Measurements from ENCODE around the gene ACACA.
"Not testable (repeated sequence)": the region's sequence is repeated elsewhere in the genome, so short reads cannot be mapped to it uniquely, and the experiment has no call there.

Gene ACACA

DNA sequence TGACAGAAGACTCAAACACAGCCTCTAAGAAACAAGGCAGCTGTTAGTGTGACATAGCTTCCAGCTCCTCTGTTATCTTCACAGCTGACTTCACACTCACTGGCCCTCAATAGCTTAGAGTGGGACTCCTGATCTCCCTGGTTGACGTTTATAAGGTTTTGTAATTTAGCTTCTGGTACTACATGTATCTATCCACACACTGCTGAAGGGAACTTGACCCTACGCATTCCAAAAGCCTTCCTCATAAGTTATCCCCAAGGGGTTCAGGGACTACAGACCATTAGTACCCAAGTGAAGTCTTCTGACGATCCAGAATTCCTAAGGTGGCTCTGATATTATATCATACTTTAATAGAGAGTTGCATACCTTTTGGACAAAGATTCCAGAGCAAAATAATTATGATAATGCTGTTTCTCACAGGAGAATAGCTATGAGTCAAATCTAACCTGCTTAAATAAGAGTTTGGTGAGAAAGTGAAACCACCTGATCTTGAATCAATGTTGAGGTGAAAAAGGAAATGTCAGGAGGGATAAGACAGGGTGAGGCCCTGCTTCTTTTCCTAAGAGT, 14.5 kb downstream of the ACACA start:
- no peak for DNase-seq

DNA sequence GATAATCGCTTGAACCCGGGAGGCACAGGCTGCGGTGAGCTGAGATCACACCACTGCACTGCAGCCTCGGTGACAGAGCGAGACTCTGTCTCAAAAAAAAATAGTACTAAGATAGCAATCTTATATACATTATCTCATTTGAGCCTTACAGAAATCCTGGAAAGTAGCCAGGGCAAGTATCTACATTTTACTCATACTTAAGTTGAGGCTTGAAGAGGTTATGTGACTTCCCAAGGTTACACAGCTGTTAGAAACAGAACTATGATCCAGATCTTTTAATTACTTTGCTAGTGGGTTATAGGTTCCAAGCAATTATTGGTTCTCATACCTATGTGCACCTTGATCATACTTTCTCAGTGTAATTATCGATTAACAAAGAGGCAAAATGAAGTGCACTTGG, 15.5 kb downstream of the ACACA start:
- DNase-seq, result no peak

DNA sequence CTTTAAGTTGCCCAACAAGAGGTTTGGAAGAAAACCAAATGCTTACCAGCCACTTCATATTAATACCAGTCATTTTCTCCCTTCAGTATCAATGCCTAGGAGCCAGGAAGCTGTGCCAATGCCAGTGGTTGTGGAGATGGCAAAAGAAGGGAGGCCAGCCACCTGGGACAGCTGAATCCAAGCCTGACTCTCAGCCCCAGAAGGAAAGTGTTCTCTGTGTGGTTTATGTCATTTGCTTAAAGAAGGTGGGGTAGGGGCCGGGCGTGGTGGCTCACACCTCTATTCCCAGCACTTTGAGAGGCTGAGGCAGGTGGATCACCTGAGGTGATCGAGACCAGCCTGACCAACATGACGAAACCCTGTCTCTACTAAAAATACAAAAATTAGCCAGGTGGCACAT, 17.5 kb downstream of the ACACA start:
- DNase-seq, result no peak

DNA sequence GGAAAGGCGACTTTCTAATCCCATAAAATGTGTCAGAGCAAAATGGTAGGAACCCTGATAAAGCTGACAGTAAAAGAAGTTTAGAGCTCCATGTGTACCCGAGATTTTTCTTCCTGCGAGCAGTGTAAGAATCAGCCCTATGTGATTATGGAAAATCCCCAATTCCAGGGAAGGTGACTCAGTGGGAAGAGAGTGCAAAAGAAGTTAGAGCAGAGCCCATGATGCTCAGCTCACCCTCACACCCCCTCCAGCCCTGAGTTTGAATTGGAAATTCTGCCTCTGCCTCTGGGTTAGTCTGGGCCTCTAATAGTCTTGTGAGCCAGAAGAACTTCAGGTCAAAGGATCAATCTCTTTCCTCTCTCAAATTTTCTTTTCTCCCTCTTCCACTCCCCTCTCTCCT, 18.4 kb downstream of the ACACA start:
- DNase-seq, result no peak

DNA sequence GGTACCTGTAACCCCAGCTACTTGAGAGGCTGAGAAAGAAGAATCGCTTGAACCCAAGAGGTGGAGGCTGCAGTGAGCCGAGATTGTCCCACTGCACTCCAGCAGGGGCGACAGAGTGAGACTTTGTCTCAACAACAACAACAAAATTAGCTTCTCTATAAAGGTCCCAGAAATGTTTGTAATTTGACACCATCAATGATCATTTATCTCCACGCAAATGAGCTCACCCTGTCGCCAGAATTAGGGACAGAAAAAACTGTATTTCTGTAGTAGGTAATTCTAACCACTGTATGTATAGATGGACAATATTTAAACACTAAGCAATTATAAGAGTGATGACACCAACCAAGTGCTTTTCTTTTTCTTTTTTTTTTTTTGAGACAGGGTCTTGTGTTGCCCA, 20.2 kb downstream of the ACACA start:
- DNase-seq, result no peak

DNA sequence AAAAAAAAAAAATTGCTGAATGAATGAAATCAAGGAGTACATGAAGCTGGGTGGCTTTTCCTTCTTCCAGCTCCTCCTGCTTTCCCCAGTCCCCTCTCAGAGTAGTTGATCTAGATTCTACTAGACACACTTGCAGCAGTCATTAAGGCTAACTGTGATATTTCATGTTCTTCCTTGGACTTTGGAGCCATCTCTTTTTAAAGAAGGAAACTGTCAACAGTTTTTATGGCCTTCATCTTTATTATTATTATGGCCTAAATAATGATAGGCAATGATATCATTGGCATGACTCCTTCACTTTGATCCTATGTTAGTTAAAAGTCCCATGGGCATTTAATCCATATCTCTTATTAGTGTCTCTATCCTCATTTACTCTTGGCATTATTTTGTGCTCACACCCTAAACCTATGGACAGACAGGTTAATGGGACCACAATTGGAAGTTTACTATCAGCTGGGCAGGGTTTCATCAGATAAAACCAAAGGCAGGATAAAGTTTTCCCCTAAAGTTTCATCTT, 21.1 kb downstream of the ACACA start:
- DNase-seq, result no peak

DNA sequence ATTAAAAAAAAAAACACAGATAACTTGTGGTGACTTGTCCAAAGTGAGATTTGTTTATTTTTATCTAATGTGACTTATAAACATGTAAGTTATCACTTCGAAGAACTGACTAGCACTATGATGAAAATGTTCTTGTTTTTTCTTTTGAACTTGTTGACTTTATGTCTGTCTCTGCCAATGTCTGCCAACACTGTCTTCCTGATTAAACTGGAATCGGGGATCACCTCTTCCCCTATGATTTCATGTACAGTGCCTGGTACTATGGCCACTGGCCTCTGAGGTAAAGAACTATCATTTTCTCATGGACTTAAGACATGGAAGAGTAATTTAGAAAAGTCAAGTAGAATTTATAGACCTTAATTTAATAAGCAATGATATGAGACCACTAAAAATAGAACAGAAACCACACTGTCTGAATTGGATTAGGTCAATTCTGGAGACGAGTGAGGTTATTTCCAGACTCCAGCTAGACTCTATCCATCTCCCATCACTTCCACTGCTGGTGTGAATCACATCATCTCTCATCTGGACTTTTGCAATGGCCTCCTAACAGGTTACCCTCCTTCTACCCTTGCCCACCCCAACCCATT, 22.0 kb downstream of the ACACA start:
- no peak for DNase-seq

DNA sequence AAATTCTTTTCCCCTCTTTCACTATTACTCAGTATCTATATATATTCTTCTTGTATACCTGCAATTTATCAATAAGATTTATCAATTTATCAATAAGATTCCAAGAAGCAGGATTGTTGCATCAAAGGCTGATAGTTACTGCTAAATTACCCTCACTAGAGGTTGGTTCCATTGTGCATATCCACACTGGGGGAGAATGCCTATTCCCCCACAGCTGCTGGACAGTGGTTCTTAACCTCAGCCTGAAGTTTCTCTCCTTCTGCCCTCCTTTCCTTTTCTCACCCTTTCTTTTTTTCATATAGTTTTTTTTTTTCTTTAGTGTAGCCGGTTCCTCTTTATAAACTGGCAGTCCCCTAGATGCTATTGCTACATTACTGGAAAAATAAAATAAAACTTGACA, 24.6 kb downstream of the ACACA start:
- no peak for DNase-seq

DNA sequence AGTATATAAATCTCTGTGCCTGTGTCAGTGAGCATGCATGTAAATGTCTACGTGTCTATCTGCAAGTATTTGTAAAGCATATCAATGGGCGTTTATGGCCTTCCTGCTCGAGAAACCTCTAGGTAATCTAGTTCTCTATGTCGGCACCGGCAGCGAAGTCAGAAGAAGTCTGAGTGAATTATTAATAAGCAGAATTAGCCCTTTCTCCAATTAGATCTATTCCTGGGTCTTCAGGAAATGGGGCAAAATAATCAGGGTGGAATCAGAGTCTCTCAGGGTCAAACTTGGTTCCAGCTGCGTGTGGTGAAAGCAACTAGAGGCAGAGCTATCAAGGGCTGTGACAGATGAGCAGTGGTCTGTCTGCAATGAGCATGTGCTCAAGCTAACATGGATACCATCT, 30.9 kb downstream of the ACACA start, which contains the start of gene C17orf78:
TSS of gene C17orf78 (plus strand) at position 280 of the 400 bp plus-strand sequence. CDS start at position 388, 108 bp downstream.
- no peak for DNase-seq

DNA sequence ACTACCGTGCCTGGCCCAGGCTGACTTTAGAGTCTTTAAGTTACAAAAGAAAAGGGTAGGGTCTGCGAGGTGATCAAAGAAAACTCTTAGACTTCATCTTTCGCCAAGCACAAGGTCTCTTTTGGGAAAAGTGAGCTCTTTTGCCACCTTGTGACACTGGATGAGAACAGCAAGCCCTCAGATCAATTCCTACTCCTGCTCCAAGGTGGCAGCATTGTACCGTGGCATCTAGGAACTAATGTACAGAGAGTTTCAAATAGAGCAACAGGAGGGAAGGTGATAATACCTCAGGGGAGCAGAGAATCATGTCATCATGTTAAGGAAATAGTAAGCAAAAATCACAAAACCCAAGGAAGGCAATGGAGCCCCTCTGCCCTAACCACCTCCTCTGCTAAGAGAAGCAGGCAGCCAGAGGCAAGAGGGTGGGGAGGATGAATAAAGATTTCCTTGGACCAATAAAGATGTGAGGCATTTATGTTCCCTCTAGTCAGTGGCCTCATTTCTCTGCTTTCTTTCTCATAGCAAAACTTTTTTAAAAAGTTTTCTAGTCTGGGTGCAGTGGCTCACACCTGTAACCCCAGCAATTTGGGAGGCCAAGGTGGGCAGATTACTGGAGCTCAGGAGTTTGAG, 33.0 kb downstream of the ACACA start:
- peak; percentile 31 for DNase-seq

DNA sequence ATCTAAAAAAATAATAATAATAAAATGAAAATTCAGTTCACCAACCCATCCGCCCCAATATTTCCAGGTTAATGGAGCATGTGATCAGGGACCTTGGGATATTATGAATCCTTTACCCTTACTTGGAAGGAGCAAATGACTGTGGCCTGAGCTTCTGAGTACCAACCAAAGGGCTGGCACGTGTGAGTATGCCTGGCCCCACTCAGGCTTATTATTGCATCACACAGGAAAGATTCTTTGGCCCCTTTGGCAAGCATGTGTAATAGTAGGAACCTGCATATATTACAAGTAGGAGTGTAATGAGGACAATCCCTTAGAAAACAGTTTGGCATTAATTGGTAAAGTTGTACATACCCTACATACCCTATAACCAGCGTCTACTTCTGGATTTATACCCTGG, 38.1 kb downstream of the ACACA start:
- DNase-seq, result no peak

DNA sequence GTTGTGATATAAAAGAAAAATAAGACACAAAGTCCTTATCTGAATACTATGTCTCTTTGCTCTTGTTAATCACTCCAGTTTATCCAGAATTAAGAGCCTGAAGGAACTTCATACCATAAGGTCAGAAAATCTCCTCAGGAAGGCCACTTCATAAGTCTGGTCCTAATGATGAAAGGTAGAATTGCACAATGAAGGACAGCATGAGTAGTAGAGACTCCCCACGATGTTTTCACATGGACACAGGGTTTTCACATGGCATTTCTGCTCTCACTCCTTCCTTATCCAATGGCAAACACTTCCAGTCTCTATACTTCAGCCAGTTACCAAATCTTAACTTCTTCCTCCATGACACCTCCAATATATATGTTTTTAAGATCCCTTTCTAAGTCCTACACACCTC, 41.0 kb downstream of the ACACA start:
- DNase-seq, result no peak

DNA sequence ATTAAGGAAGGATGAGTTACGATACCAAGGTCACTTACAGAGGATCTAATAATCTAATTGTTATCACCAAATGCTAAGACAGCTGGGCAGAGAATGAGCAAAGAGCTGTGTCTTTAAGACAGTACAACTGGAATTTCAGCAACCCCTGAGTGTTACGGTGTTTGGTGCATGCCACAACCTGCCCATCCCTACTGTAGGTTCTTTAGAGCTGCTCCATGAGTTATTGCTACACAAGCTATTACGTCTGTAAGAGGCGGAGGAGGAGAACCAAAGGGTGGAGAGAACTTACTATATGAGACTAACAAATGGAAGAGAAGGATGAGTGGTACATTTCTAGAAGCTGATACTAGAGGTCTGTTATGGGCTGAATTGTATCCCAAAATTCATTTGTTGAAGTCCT, 45.1 kb downstream of the ACACA start:
- DNase-seq, result no peak

DNA sequence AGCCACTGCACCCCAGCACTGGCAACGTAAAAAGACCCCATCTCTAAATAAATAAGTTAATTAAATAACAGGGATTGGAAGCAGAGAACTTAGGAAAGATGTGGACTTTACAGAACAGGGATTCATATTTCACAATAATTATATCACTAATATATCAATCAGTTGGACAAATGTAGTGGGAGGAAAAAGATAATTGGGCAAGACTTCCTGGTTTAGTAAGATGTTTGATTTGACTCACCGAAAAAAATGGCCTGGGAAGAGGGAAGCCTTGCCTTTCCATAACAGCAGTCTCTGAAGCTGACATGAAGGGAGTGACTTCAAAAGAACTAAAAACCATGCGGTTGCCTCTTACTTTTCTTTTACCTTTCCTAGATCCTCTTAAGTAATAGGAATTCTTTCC, 46.0 kb downstream of the ACACA start:
- no peak for DNase-seq

DNA sequence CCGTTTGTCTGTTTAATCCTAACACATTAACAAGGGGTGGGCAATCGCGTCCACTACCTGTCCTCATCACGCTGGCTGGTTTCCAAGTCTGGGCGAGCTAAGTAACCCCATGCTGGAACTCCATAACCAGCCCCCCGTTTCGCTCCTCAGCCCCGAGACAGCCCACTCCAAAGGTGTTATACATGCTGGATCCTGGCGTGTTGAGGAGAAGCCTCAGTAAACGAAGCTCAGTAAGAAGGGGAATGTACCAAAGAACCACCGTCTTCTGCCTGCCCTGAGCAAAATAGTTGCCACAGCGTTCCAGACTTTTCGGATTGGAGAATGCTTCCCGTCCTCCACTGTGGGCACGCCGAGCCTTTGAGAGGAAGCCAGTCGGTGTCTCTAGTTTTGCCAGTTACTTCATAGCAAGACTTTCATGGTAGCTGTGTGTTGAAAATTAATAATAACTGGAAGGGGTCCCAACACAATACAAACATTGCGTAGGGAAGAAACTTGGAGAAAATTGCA, 46.9 kb downstream of the ACACA start:
- no peak for DNase-seq

DNA sequence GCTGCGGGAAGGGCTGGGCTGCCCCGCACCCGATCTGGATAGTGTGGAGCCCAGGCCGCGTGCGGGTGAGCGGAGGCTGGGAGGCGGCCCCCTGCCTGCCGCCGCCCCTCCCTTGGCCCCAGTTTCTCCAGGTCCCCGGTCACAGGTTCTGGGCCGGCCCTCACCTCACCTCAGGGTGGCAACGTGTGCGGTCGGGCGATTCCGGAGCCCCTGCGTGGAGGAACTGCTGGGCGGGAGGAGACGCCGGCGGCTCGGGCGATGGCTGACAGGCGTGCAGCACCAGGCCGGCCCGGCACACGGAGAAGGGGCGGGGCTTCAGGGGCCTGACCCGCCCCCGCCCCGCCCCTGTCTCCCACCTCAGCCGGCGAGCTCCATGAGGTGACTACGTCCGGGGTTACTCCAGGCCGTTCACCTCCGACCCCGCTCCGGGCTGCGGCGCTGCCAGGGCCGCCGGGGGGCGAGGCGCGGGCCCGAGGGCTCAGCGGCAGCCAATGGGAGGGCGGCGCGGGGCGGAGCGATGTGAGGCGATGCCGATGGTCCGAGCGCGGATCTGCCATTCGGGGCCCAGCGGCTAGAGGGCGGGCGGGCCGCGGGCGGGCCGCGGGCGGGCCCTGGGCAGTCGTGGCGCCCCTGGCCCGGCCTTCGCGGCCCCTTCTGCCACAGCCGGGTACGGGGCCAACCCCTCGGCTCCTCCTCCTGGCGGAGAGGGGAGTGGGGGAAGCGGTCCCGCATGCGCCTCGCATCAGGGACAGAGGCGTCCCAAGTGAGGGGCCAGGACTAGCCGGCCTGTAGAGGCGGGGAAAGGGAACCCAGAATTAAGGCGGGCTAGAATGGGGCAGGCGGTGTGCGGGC, 47.6 kb downstream of the ACACA start:
- peak; percentile 84 for DNase-seq

DNA sequence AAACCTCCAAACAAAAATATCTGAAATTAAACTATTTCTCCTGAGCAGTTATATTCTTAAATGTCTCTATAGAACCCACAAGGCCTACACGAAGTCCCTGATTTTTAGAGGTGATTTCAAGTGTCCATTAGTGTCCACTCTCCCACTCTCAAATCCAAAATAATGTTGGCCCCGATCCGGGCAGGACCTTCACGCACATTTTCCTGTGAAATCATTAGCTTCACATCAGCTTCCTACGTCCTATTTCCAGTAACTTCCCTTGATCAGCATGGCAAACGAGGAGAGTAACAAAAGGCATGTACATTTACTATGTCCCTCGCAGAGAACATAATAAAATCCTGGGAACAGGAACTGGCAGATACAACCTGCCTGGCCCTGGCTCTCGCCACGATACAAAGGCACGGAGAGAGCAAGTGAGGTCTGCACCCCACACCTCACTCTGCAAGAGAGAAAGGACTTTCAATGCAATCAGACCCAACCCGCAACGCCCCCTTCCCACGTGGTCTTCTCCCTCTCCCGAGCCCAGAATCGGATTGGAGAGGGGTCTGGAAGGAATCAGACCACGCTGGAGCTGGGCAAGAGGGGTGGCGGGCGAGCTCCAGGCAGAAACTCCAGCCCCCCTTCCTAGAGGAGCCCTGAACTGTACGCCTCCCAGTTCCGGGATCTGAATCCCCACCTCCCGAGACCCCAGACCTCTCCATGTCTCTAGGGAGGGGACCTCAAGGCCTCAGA, 48.4 kb downstream of the ACACA start:
- DNase-seq, result peak; percentile 5

DNA sequence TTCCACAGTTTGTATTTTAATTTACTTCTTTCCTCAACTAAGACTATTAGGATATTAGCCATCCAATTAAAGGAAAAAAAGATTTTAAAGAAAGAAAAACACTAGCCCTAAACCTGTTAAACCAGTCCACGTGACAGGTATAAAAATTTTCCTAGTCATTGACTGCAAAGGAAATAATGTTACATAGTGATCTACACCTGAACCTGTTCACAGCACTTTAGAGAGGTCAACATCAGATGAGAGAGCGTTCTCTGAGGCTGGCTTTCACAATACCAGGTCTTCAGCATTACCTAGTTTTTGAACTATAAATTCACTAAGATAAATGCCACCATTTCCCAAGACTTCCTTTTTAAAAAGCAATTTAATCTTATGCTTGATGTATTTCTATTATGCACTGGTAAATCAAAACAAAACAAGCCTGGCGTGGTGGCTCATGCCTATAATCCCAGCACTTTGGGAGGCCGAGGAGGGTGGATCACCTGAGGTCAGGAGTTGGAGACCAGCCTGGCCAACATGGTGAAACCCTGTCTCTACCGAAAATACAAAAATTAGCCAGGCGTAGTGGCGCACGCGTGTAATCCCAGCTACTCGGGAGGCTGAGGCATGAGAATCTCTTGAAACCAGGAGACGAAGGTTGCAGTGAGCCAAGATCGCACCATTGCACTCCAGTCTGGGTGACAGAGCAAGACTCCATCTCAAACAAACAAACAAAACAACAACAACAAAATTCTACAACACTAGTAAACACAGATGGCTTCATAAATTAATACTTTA, 49.7 kb downstream of the ACACA start:
- DNase-seq, result not testable (repeated sequence)

DNA sequence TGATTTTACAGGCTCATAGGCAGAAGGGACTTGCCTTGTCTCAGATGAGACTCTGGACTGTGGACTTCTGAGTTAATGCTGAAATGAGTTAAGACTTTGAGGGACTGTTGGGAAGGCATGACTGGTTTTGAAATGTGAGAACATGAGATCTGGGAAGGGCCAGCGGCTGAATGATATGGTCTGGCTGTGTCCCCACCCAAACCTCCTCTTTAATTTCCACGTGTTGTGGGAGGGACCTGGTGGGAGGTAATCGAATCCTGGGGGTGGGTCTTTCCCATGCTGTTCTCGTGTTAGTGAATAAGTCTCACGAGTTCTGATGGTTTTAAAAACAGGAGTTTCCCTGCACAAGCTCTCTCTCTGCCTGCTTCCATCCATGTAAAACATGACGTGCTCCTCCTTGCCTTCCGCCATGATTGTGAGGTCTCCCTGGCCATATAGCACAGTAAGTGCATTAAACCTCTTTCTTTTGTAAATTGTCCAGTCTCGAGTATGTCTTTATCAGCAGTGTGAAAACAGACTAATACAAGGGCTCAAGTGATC, 59.7 kb downstream of the ACACA start:
- DNase-seq, result not testable (repeated sequence)

DNA sequence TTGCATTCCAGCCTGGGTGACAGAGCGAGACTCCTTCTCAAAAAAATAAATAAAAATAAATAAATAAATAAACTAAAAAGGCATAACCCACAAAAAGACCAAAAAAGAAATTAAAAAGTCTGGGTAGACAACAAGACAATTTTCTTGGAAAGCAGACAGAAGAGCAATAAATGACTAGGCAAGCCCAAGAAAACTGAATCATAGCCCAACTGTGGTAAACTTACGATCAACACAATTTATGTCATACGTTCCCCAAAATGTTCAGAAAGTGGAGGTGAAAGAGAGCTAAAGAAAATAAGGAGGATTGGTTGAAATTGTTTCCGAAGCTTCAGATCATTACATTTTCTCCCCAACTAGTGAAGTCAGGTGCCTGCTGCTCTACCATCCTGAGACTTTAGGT, 62.1 kb downstream of the ACACA start:
- DNase-seq, result no peak

DNA sequence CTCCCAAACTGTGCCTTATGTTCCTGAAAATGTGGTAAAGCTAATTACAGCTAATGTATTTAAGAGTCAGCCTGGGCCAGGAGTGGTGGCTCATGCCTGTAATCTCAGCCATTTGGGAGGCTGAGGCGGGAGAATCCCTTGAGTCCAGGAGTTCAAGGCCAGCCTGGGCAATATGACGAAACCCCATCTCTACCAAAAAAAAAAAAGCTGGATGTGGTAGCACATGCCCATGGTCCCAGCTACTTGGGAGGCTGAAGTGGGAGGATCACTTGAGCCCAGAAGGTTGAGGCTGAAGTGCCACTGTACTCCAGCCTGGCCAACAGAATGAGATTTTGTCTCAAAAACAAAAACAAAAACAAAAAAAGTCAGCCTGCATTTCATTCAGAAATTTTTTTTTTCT, 64.0 kb downstream of the ACACA start:
- DNase-seq, result no peak
